ENCODE measurements around the gene CCDC90B. TPM values are rescaled to one million over a fixed set of nuclear protein-coding genes. Genes with fewer than 3 reads are reported as not detected.
"Not testable (repeated sequence)": the region's sequence is repeated elsewhere in the genome, so short reads cannot be mapped to it uniquely, and the experiment has no call there.

Gene CCDC90B
- total and polyA plus RNA-seq, 2 donors (not counting 1 experiment from before 2014, with no cell fraction given) = 20.5 to 35.2 TPM

GRCh38 chr11:83311701-83312100 is 25.5 kb upstream of the CCDC90B start:
- Histone ChIP-seq H3K36me3 (replicated peaks in 1 of 2; ENCODE audit: control extremely low read depth in 1 of 2, control insufficient read depth in 1 of 2, extremely low read depth in 1 of 2, insufficient read depth in 2 of 2, low read length in 1 of 2) (no peaks in the 10 kb centered on the region), H3K79me2 (ENCODE audit: control insufficient read depth, insufficient read depth, low read length) (no peaks in the 10 kb centered on the region), H3K4me1 (ENCODE audit: control insufficient read depth in 2 of 2, insufficient read depth in 2 of 2, low read length in 2 of 2) (no peaks in the 10 kb centered on the region), H3K9ac (ENCODE audit: low read length) (no peak overlapping the region), H4K20me1 (ENCODE audit: control insufficient read depth, insufficient read depth, low read length, poor library complexity, severe bottlenecking) (no peaks in the 10 kb centered on the region), H2AFZ (ENCODE audit: insufficient read depth, low read depth, low read length, poor library complexity, severe bottlenecking) (no peak overlapping the region), H3K27me3 (replicated peaks in 1 of 4; ENCODE audit: control extremely low read depth in 1 of 4, control insufficient read depth in 3 of 4, insufficient read depth in 4 of 4, low read length in 3 of 4) (no peaks in the 10 kb centered on the region), H3K9me3 (ENCODE audit: control extremely low read depth in 1 of 3, control insufficient read depth in 2 of 3, insufficient read depth in 1 of 3, low read length in 2 of 3) (no peaks in the 10 kb centered on the region), H3K4me2 (replicated peaks; ENCODE audit: low read depth, low read length, poor library complexity, severe bottlenecking) (no peak overlapping the region), H3K27ac (ENCODE audit: low read length in 2 of 2) (no peak overlapping the region), H3K4me3 (ENCODE audit: control extremely low read depth in 1 of 5, extremely low read depth in 1 of 5, insufficient read depth in 1 of 5, low read depth in 2 of 5, low read length in 4 of 5) (no peak overlapping the region)
- intact Hi-C loops (cut with micrococcal nuclease) = no loop called here
- TF ChIP-seq EZH2 (IDR thresholded peaks at IDR 0.05; ENCODE audit: borderline replicate concordance, insufficient read depth, low read depth, low read length, poor library complexity, severe bottlenecking) (no peak), CTCF (IDR thresholded peaks at IDR 0.05) (no peak)
- no peaks in the 10 kb centered on the region for H3K4me1 Mint-ChIP-seq
- no peaks in the 10 kb centered on the region for H3K9me3 Mint-ChIP-seq (ENCODE audit: insufficient read depth)
- 100% methylated on average over 2 of the region's 2 CpGs for WGBS (ENCODE audit: insufficient coverage)
- H3K27ac Mint-ChIP-seq = no peak overlapping the region
- CTCF ChIA-PET = no interaction called here
- no peak for DNase-seq
- POLR2A ChIA-PET = no interaction called here
- no peak for ATAC-seq (ENCODE audit: low read depth)
- H3K4me3 Mint-ChIP-seq = no peak overlapping the region
- peaks cover 22% of the 10 kb centered on the region for H3K27me3 Mint-ChIP-seq

- Histone ChIP-seq H3K27me3 (replicated peaks in 1 of 4; ENCODE audit: control extremely low read depth in 1 of 4, control insufficient read depth in 3 of 4, insufficient read depth in 4 of 4, low read length in 3 of 4) (no peaks in the 10 kb centered on the region), H3K4me2 (replicated peaks; ENCODE audit: low read depth, low read length, poor library complexity, severe bottlenecking) (no peak overlapping the region), H3K79me2 (ENCODE audit: control insufficient read depth, insufficient read depth, low read length) (no peaks in the 10 kb centered on the region), H4K20me1 (ENCODE audit: control insufficient read depth, insufficient read depth, low read length, poor library complexity, severe bottlenecking) (no peaks in the 10 kb centered on the region), H3K4me3 (ENCODE audit: control extremely low read depth in 1 of 5, extremely low read depth in 1 of 5, insufficient read depth in 1 of 5, low read depth in 2 of 5, low read length in 4 of 5) (no peak overlapping the region), H3K9me3 (ENCODE audit: control extremely low read depth in 1 of 3, control insufficient read depth in 2 of 3, insufficient read depth in 1 of 3, low read length in 2 of 3) (no peaks in the 10 kb centered on the region), H3K36me3 (replicated peaks in 1 of 2; ENCODE audit: control extremely low read depth in 1 of 2, control insufficient read depth in 1 of 2, extremely low read depth in 1 of 2, insufficient read depth in 2 of 2, low read length in 1 of 2) (no peaks in the 10 kb centered on the region), H2AFZ (ENCODE audit: insufficient read depth, low read depth, low read length, poor library complexity, severe bottlenecking) (no peak overlapping the region), H3K27ac (ENCODE audit: low read length in 2 of 2) (no peak overlapping the region), H3K9ac (ENCODE audit: low read length) (no peak overlapping the region), H3K4me1 (ENCODE audit: control insufficient read depth in 2 of 2, insufficient read depth in 2 of 2, low read length in 2 of 2) (no peaks in the 10 kb centered on the region)
- Mint-ChIP-seq H3K4me3 (no peak overlapping the region), H3K27ac (no peak overlapping the region), H3K27me3 (peaks cover 22% of the 10 kb centered on the region), H3K9me3 (ENCODE audit: insufficient read depth) (no peaks in the 10 kb centered on the region), H3K4me1 (no peaks in the 10 kb centered on the region)
- CTCF ChIA-PET = interaction anchor here (1.0 kb wide), 1 partner anchor 50 kb away, joined by 3 read pairs; no protein-coding TSS in a partner anchor
- POLR2A ChIA-PET = no interaction called here
- intact Hi-C loops (cut with micrococcal nuclease) = no loop called here
- TF ChIP-seq CTCF (IDR thresholded peaks at IDR 0.05) (no peak), EZH2 (IDR thresholded peaks at IDR 0.05; ENCODE audit: borderline replicate concordance, insufficient read depth, low read depth, low read length, poor library complexity, severe bottlenecking) (no peak)
- ATAC-seq (ENCODE audit: low read depth) (no peak), DNase-seq (no peak)
Observed at GRCh38 chr11:83310718-83311117, 24.6 kb upstream of the CCDC90B start.

GRCh38 chr11:83308536-83308935 is 22.4 kb upstream of the CCDC90B start:
- H2AFZ ChIP-seq (ENCODE audit: insufficient read depth, low read depth, low read length, poor library complexity, severe bottlenecking); H3K4me2 ChIP-seq (replicated peaks; ENCODE audit: low read depth, low read length, poor library complexity, severe bottlenecking); H3K36me3 ChIP-seq (replicated peaks in 1 of 2; ENCODE audit: control extremely low read depth in 1 of 2, control insufficient read depth in 1 of 2, extremely low read depth in 1 of 2, insufficient read depth in 2 of 2, low read length in 1 of 2); H3K4me3 ChIP-seq (ENCODE audit: control extremely low read depth in 1 of 5, extremely low read depth in 1 of 5, insufficient read depth in 1 of 5, low read depth in 2 of 5, low read length in 4 of 5); H4K20me1 ChIP-seq (ENCODE audit: control insufficient read depth, insufficient read depth, low read length, poor library complexity, severe bottlenecking); H3K9me3 ChIP-seq (ENCODE audit: control extremely low read depth in 1 of 3, control insufficient read depth in 2 of 3, insufficient read depth in 1 of 3, low read length in 2 of 3); H3K27ac Mint-ChIP-seq; H3K27me3 ChIP-seq (replicated peaks in 1 of 4; ENCODE audit: control extremely low read depth in 1 of 4, control insufficient read depth in 3 of 4, insufficient read depth in 4 of 4, low read length in 3 of 4); POLR2A ChIA-PET; ATAC-seq (ENCODE audit: low read depth); intact Hi-C loops (cut with micrococcal nuclease); H3K9ac ChIP-seq (ENCODE audit: low read length); H3K27ac ChIP-seq (ENCODE audit: low read length in 2 of 2); H3K4me1 ChIP-seq (ENCODE audit: control insufficient read depth in 2 of 2, insufficient read depth in 2 of 2, low read length in 2 of 2); H3K4me3 Mint-ChIP-seq; H3K4me1 Mint-ChIP-seq; H3K9me3 Mint-ChIP-seq (ENCODE audit: insufficient read depth); CTCF ChIA-PET; DNase-seq; H3K79me2 ChIP-seq (ENCODE audit: control insufficient read depth, insufficient read depth, low read length): not testable (repeated sequence)
- no CpG with 5 or more reads among the region's 1 CpG for WGBS (ENCODE audit: insufficient coverage)
- peaks cover 19% of the 10 kb centered on the region for H3K27me3 Mint-ChIP-seq
